Kidney (tissue), 14 donors: ENCODE results near the gene HECW1. TPM values are rescaled to one million over a fixed set of nuclear protein-coding genes. Genes with fewer than 3 reads are reported as not detected.

Experiments used
- DNase-seq, 5 donors: peaks; one replicate each; pipeline ENCODE4 v3.0.0-alpha.2; 2013 to 2020
- FAIRE-seq: peaks from 2 replicates; lab custom pipeline; 2012; peaks lifted over from hg19 to GRCh38; lab: Jason Lieb, UNC
- H3K27ac ChIP-seq, 2 donors: one replicate each; pipeline ENCODE4 v1.7.0; 2013; ENCODE audit warnings: low read depth in 2 of 2, low read length in 2 of 2, inconsistent platforms in 1 of 2
- H3K27me3 ChIP-seq: one replicate; pipeline ENCODE4 v1.7.1; 2013; ENCODE audit warnings: low read length, inconsistent platforms; ENCODE audit not compliant: control insufficient read depth, insufficient read depth
- H3K36me3 ChIP-seq, 3 donors: one replicate each; pipeline versions ENCODE4 v1.7.0 to v1.7.1; 2013; ENCODE audit warnings: low read length in 3 of 3, control low read depth in 1 of 3, inconsistent platforms in 1 of 3; ENCODE audit not compliant: insufficient read depth in 3 of 3, control insufficient read depth in 2 of 3
- H3K4me1 ChIP-seq, 3 donors: one replicate each; pipeline versions ENCODE4 v1.7.0 to v1.7.1; 2013; ENCODE audit warnings: low read length in 3 of 3, inconsistent platforms in 1 of 3, low read depth in 1 of 3; ENCODE audit not compliant: control insufficient read depth in 2 of 3, insufficient read depth in 2 of 3
- H3K4me3 ChIP-seq, 3 donors: one replicate each; pipeline versions ENCODE4 v1.7.0 to v1.8.1; 2013; ENCODE audit warnings: low read length in 3 of 3, control low read depth in 1 of 3, inconsistent platforms in 1 of 3
- H3K9ac ChIP-seq, 3 donors: one replicate each; pipeline versions ENCODE4 v1.7.0 to v1.7.1; 2013; ENCODE audit warnings: low read length in 3 of 3, control low read depth in 1 of 3, inconsistent platforms in 1 of 3
- H3K9me3 ChIP-seq, 3 donors: one replicate each; pipeline versions ENCODE4 v1.7.0 to v1.7.1; 2013; ENCODE audit warnings: low read length in 3 of 3, control low read depth in 1 of 3, inconsistent platforms in 1 of 3; ENCODE audit not compliant: control insufficient read depth in 2 of 3, insufficient read depth in 1 of 3
- intact Hi-C: fragments of 100-400 bp; cut with DNase I; formaldehyde crosslinking; loops from one replicate; pipeline ENCODE4 v1.11.1; 2022
- polyA plus RNA-seq: library from polyadenylated mRNA; stranded (reverse); fragments of 350-450 nt; fragmentation: Illumina TruSeq; extraction: RNeasy Lipid Tissue Mini Kit (QIAGEN cat#74804); gene quantifications from one replicate; pipeline ENCODE4 v1.2.3, GENCODE V29; 2014; ENCODE audit warnings: low read depth, low replicate concordance; ENCODE audit not compliant: insufficient read depth
- total RNA-seq: library from RNA; stranded (reverse); fragmentation: NEBNext Ultra II Directional; extraction: Animal tissue kit (Norgen Biotek cat#: 25700); gene quantifications from one replicate; pipeline ENCODE4 v1.2.1, GENCODE V29; 2021
- TF ChIP-seq, protein P1 (sequence below): IDR thresholded peaks from 3 replicates; pipeline ENCODE4 v1.5.1; 2012; ENCODE audit warnings: mild to moderate bottlenecking, moderate library complexity, borderline replicate concordance; ENCODE audit not compliant: insufficient read depth; ENCODE audit errors: extremely low read depth
- donor health status: control.
- donor health status: control.
- donor health status: control.
- donor health status: control.
- donor health status: control.
- donor health status: DM: yes; HTN: yes; CAD: no.
- donor health status: Normal renal cell carcinoma (clear cell type).

Gene HECW1
- total and polyA plus RNA-seq, 2 donors from 2014 or later: 0.50 to 7.5 TPM

DNA sequence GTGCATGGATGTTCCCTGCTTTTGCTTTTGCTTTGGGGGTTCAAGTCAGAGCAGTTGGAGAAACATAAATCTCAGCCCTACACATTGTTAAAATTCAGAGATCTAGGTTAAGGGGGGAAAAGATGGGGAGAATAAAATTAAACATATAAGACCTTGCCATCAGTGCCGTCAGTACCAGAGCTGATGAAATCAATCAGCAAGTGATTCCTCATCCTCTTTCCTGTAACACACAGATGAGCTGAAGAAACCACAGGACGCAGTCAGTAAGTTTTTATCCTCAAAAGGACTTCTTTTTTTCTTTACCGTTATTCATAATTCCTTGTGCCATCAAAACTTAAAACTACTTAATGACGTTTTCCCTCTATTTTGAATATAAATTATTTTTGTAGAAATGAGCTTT is 5.9 kb downstream of the HECW1 start:
- no peaks in the 10 kb centered on the region for H3K36me3 ChIP-seq
- no peaks in the 10 kb centered on the region for H3K9me3 ChIP-seq
- intact Hi-C loops: no loop called here
- TF ChIP-seq, protein P1, sequence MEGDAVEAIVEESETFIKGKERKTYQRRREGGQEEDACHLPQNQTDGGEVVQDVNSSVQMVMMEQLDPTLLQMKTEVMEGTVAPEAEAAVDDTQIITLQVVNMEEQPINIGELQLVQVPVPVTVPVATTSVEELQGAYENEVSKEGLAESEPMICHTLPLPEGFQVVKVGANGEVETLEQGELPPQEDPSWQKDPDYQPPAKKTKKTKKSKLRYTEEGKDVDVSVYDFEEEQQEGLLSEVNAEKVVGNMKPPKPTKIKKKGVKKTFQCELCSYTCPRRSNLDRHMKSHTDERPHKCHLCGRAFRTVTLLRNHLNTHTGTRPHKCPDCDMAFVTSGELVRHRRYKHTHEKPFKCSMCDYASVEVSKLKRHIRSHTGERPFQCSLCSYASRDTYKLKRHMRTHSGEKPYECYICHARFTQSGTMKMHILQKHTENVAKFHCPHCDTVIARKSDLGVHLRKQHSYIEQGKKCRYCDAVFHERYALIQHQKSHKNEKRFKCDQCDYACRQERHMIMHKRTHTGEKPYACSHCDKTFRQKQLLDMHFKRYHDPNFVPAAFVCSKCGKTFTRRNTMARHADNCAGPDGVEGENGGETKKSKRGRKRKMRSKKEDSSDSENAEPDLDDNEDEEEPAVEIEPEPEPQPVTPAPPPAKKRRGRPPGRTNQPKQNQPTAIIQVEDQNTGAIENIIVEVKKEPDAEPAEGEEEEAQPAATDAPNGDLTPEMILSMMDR: no peak
- no peak for DNase-seq
- H3K27ac ChIP-seq: no peak overlapping the region
- no peak overlapping the region for H3K4me3 ChIP-seq
- peaks cover 22% of the 10 kb centered on the region for H3K27me3 ChIP-seq
- no peak overlapping the region for H3K9ac ChIP-seq
- FAIRE-seq: no peak
- peaks cover 0 to 4% (median 0%) of the 10 kb centered on the region in 3 donors for H3K4me1 ChIP-seq

DNA sequence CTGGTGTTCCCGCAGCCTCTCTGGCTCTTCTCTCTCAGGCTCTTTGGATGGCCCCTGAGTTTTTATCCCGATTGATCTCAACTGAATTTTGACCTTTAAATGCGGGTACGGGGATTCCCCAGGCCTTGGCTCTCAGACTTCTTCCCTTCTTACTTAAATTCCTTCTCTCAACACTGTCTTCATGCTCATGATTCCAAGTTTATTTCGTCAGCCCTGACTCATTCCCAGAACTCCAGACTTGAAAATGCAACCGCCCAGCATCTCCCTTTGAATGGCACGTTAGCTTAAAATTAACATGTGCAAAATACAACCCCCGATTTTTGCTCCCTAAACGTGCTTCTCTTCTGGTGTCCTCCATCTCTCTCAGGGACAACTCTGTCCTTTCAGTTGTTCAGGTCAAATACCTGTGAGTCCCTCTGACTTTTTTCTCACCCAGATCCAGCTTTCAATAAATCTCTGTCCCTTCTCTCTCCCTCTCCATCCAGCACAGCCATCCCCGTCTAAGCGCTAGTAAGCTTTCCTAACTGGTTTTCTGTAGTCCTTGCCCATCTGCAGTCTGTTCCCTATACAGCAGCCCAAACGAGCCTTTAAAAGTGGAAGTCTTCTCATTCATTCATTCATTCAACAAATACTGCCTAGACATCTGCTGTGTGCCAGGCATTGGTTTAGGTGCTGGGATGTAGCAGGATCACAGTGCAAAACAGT is 7.1 kb downstream of the HECW1 start:
- H3K27ac ChIP-seq: no peak overlapping the region
- no peak overlapping the region for H3K4me3 ChIP-seq
- DNase-seq (no peak), FAIRE-seq (no peak)
- H3K36me3 ChIP-seq: no peaks in the 10 kb centered on the region
- intact Hi-C loops: no loop called here
- H3K4me1 ChIP-seq: no peaks in the 10 kb centered on the region
- TF ChIP-seq, protein P1: no peak
- no peaks in the 10 kb centered on the region for H3K9me3 ChIP-seq
- peaks cover 13% of the 10 kb centered on the region for H3K27me3 ChIP-seq
- H3K9ac ChIP-seq: no peak overlapping the region

DNA sequence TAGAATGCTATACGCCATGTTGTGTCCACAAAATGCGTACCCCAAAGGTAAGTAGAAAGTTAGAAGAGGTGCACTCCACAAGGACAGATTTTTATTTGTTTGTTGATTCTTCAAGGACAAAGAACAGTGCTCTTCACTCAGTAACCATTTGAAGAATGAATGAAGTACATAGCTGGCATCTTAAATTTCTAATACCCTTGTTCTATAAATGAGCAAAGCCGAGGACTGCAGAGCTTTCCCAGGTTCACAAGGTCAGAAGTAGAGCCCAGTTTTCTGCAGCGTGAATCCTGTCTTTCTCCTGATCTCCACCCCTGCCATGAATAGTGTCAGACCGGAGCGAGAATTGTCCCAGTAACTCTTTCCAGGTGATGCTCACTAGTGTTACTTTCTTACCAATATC is 9.5 kb downstream of the HECW1 start:
- Histone ChIP-seq H3K9me3 (no peaks in the 10 kb centered on the region), H3K9ac (no peak overlapping the region), H3K4me1 (no peaks in the 10 kb centered on the region), H3K27ac (no peak overlapping the region), H3K4me3 (no peak overlapping the region), H3K27me3 (no peaks in the 10 kb centered on the region), H3K36me3 (no peaks in the 10 kb centered on the region)
- intact Hi-C loops: no loop called here
- TF ChIP-seq, protein P1: no peak
- FAIRE-seq (no peak), DNase-seq (no peak)
